H1 (cell line): ENCODE results near the gene ZC3H7B. TPM values are rescaled to one million over a fixed set of nuclear protein-coding genes. Genes with fewer than 3 reads are reported as not detected.

Experiments used
- CHD7 ChIP-seq: fragments of 300-600 bp; sonication (generic); IDR thresholded peaks from 2 replicates; pipeline ENCODE4 v1.7.1; 2012; ENCODE audit warnings: low read length, moderate library complexity, mild to moderate bottlenecking, inconsistent platforms; ENCODE audit not compliant: insufficient replicate concordance
- CTCF ChIP-seq, 3 experiments: IDR thresholded peaks; 1 replicate in 2 of 3; 2 replicates in 1 of 3; pipeline versions ENCODE4 v1.5.1 to v1.6.1; 2011; ENCODE audit warnings: low read length in 3 of 3, mild to moderate bottlenecking in 3 of 3, inconsistent platforms in 2 of 3, low read depth in 1 of 3, moderate library complexity in 1 of 3; ENCODE audit not compliant: insufficient read depth in 1 of 3; ENCODE audit errors: control extremely low read depth in 1 of 3
- HDAC2 ChIP-seq, 2 experiments: fragments of 300-600 bp in 1 of 2; sonication (generic) in 1 of 2; IDR thresholded peaks; 2 replicates each; pipeline ENCODE4 v1.6.1; 2011 to 2012; ENCODE audit warnings: low read depth in 2 of 2, low read length in 2 of 2, mild to moderate bottlenecking in 2 of 2, moderate library complexity in 2 of 2, borderline replicate concordance in 1 of 2, inconsistent platforms in 1 of 2
- JUN ChIP-seq: IDR thresholded peaks from 2 replicates; pipeline ENCODE4 v1.6.1; 2011; ENCODE audit warnings: low read depth, mild to moderate bottlenecking, improper control_type of control experiment, low read length
- SP1 ChIP-seq: IDR thresholded peaks from 2 replicates; pipeline ENCODE4 v1.6.1; 2011; ENCODE audit warnings: low read depth, low read length
- SRF ChIP-seq: IDR thresholded peaks from 2 replicates; pipeline ENCODE4 v1.6.1; 2011; ENCODE audit warnings: mild to moderate bottlenecking, low read depth, low read length, moderate library complexity
- polyA plus RNA-seq, 7 experiments: library from polyadenylated mRNA; depleted of rRNA in 3 of 7; stranded (reverse) in 5 of 7; unstranded in 2 of 7; fragments of >200 nt in 5 of 7; fragments of 200-250 nt in 2 of 7; gene quantifications; 1 replicate in 5 of 7; 2 replicates in 1 of 7; 4 replicates in 1 of 7; pipeline versions ENCODE4 v1.2.1 to v1.2.3, GENCODE V29; 2011 to 2013; ENCODE audit warnings: missing spikeins in 2 of 7, mixed read lengths in 2 of 7
- total RNA-seq: library from RNA; stranded (reverse); fragmentation: NEBNext Ultra II Directional; extraction: Animal tissue kit (Norgen Biotek cat#: 25700); gene quantifications from 2 replicates; pipeline ENCODE4 v1.2.1, GENCODE V29; 2021

ZC3H7B gene
- total and polyA plus RNA-seq, 2 of the 8 experiments (the other 6 are each of a cell fraction or from before 2014, with no cell fraction given) = 35.5 to 78.6 TPM

GRCh38 chr22:41285820-41286638, 15.3 kb upstream of the ZC3H7B start, which contains the start of gene RANGAP1 (continued):
- peak; percentile 62 to 71; a peak in 1 of 4 replicates for TF ChIP-seq HDAC2 (IDR thresholded peaks at IDR 0.05; ENCODE audit: borderline replicate concordance in 1 of 2, low read depth in 2 of 2, low read length in 2 of 2)
- 0 out of 2 replicates have a peak, but pooled peaks have one; percentile 22 for TF ChIP-seq SRF
- no peak for TF ChIP-seq JUN
- no peak for TF ChIP-seq CHD7
- TF ChIP-seq CTCF (IDR thresholded peaks at IDR 0.05; ENCODE audit: control extremely low read depth in 1 of 3, insufficient read depth in 1 of 3, low read depth in 1 of 3, low read length in 3 of 3) = peak in 1 of 3 experiments; percentile 22; a peak in 1 of 4 replicates
- TF ChIP-seq SP1 = peak; percentile 45
